ENCODE data around the gene YIPF5. TPM values are rescaled to one million over a fixed set of nuclear protein-coding genes. Genes with fewer than 3 reads are reported as not detected.

Gene YIPF5
- total and polyA plus RNA-seq, 7 donors = 12.3 to 44.6 (median 35.2) TPM

DNA sequence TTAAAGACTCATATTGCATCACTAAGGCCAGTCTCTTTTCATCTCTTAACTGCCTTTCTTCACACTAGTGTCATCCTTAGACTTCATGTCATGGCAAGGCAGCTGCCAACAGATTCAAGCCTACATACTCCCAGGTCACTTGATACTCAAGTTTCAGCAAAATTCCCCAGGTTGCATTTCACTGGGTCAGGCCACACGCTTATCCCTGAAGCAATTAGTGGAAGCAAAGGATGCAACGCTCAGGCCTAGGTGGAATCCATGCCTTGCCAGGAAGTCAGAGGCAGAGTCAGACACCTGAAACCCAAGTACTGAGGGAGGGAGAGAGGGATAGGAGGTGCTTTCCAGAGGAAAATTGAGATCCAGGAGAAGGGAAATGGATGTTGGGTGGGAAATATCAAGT, 28.9 kb downstream of the YIPF5 start:
- Histone ChIP-seq H3K27ac (no peak overlapping the region), H3K4me3 (no peak overlapping the region), H3K9me3 (no peaks in the 10 kb centered on the region), H3K27me3 (no peaks in the 10 kb centered on the region), H3K36me3 (no peaks in the 10 kb centered on the region), H3K4me1 (peaks cover 0 to 5% (median 0%) of the 10 kb centered on the region in 4 donors)
- WGBS, 2 donors = 95% methylated on average over 2 of the region's 2 CpGs
- intact Hi-C loops (cut with DNase I) = no loop called here
- no peak for TF ChIP-seq POLR2AphosphoS5 (IDR thresholded peaks at IDR 0.05)
- no peak for TF ChIP-seq POLR2A (IDR thresholded peaks at IDR 0.05)
- no peak for TF ChIP-seq EP300 (IDR thresholded peaks at IDR 0.05)
- TF ChIP-seq, protein P1, sequence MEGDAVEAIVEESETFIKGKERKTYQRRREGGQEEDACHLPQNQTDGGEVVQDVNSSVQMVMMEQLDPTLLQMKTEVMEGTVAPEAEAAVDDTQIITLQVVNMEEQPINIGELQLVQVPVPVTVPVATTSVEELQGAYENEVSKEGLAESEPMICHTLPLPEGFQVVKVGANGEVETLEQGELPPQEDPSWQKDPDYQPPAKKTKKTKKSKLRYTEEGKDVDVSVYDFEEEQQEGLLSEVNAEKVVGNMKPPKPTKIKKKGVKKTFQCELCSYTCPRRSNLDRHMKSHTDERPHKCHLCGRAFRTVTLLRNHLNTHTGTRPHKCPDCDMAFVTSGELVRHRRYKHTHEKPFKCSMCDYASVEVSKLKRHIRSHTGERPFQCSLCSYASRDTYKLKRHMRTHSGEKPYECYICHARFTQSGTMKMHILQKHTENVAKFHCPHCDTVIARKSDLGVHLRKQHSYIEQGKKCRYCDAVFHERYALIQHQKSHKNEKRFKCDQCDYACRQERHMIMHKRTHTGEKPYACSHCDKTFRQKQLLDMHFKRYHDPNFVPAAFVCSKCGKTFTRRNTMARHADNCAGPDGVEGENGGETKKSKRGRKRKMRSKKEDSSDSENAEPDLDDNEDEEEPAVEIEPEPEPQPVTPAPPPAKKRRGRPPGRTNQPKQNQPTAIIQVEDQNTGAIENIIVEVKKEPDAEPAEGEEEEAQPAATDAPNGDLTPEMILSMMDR (IDR thresholded peaks at IDR 0.05) = no peak
- DNase-seq = no peak

DNA sequence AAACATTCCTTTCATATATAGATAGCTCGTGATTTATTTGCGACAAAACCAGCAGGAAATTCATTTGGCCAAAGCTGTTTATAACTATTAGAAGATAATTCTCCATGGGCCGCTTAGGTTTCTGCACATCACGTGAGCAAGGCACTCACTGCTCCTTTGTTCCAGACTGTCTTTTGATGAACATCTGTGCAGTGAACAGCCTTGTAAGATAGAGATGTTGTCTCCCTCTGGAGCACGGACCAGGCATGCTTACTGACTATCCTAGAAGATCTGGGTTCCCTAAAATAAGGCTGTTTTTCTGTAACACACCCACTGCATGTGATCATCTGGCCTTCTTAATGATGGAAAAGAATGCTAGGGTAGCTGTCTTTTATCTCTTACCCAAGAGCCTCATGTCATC, 30.9 kb downstream of the YIPF5 start:
- WGBS, 2 donors = 81 to 90% methylated on average over 5 of the region's 5 CpGs
- intact Hi-C loops (cut with DNase I) = no loop called here
- H3K4me1 ChIP-seq = peaks cover 0 to 5% (median 0%) of the 10 kb centered on the region in 4 donors

DNA sequence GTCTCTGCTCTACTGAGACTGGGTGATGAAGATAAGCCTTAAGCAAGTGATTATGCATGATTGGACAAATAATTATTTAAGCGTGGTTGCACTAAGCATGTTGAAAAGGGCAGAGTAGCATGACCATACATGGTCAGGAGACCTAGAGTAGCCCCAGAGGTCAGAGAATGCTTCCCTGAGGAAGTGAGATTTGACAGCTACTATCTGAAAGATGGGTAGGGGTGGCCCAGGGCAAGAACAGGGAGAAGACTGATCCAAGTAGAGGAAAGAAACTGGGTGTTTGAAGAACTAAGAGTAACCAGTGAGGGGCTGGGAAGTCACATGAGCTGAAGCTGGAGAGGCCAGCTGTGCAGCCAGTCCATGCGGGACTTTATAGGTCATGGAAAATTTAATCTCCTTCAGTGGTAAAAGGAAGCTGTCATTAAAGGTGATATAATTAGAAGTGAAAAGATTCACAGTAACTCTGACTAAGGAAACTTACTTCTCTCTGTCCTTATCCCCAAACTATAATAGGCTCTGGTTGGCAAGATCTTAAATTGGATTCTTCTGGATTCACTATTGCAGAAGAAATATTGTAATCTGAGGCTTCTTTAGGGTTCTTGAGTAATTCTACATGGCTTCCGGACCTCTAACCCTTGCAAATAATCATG, 35.2 kb downstream of the YIPF5 start:
- no peaks in the 10 kb centered on the region for H3K36me3 ChIP-seq
- intact Hi-C loops (cut with DNase I) = no loop called here
- no peaks in the 10 kb centered on the region for H3K27me3 ChIP-seq
- H3K4me1 ChIP-seq = no peaks in the 10 kb centered on the region
- DNase-seq = no peak
- TF ChIP-seq POLR2A (IDR thresholded peaks at IDR 0.05) = no peak
- no peaks in the 10 kb centered on the region for H3K9me3 ChIP-seq
- 85 to 89% methylated on average over 3 of the region's 3 CpGs for WGBS, 2 donors
- no peak overlapping the region for H3K27ac ChIP-seq
- H3K4me3 ChIP-seq = no peak overlapping the region

More for the DNA sequence above, 30.9 kb downstream of the YIPF5 start:
- no peaks in the 10 kb centered on the region for H3K27me3 ChIP-seq
- no peak overlapping the region for H3K4me3 ChIP-seq
- TF ChIP-seq POLR2AphosphoS5 (IDR thresholded peaks at IDR 0.05) (no peak), EP300 (IDR thresholded peaks at IDR 0.05) (no peak), POLR2A (IDR thresholded peaks at IDR 0.05) (no peak)
- TF ChIP-seq, protein P1 (IDR thresholded peaks at IDR 0.05) = no peak
- DNase-seq = no peak
- no peaks in the 10 kb centered on the region for H3K9me3 ChIP-seq
- H3K36me3 ChIP-seq = no peaks in the 10 kb centered on the region
- H3K27ac ChIP-seq = no peak overlapping the region

DNA sequence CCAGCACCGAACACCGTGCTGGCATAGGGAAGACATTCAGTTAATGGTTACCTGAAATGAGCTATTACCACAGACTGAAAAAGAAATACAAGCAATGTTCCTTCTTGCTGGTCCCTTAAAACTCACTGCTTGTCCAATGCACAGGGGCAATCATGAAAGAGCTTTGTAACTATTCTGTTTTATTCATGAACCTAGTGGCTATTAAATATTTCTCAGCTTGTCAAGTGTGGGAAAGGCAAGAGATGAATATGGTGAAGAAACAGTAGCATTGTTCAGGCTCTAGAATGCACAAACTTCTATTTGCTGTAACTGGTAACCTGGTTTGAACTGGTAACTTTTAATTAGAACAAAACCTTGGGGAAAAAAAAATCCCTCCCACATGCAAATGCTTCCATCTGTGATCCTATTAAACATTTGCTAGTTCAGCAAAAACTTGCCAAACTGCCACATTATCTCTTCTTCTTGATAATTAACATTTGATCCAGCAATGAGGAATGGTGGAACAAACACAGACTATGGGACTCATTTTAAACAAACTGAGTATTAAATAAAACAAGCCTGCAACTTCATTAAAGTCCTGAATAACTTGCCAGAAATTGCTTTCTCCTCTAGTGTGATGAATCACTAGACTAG, 36.1 kb downstream of the YIPF5 start:
- H3K9me3 ChIP-seq = no peaks in the 10 kb centered on the region
- H3K4me1 ChIP-seq = no peaks in the 10 kb centered on the region
- no peak for DNase-seq
- 25 to 70% methylated on average over 2 of the region's 2 CpGs for WGBS, 2 donors
- H3K36me3 ChIP-seq = no peaks in the 10 kb centered on the region
- TF ChIP-seq EP300 (IDR thresholded peaks at IDR 0.05) (no peak), POLR2A (IDR thresholded peaks at IDR 0.05) (no peak), POLR2AphosphoS5 (IDR thresholded peaks at IDR 0.05) (no peak)
- TF ChIP-seq, protein P1 (IDR thresholded peaks at IDR 0.05) = no peak
- no peak overlapping the region for H3K27ac ChIP-seq
- no peaks in the 10 kb centered on the region for H3K27me3 ChIP-seq
- intact Hi-C loops (cut with DNase I) = no loop called here
- H3K4me3 ChIP-seq = no peak overlapping the region

DNA sequence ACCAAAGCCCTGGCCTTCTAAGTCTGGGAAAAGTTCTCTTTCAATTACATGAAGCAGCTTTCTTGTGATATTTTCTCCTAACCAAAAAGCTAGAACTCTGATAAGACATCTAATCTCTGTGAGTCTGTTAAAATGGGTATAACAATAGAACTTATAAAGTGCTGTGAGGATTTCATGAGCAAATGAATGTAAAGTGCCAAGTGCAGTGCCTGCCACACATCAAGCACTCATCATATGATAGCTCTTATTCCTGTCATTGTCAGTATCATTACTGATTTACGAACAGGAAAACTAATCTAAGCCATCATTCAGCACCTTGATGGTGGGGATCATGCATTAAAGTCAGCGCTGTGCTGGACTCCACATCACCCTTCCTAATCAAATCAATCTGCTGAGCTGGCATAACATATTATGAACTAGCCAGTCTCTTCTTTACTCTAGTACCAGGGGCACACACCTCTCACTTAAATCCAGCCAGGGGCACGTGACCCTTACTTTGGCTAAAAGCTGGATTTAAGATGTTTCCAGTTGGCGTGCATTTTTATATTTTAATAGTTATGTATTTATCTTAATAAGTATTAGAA, 37.3 kb downstream of the YIPF5 start:
- Histone ChIP-seq H3K4me3 (no peak overlapping the region), H3K9me3 (no peaks in the 10 kb centered on the region), H3K36me3 (no peaks in the 10 kb centered on the region), H3K4me1 (no peaks in the 10 kb centered on the region), H3K27ac (no peak overlapping the region), H3K27me3 (no peaks in the 10 kb centered on the region)
- 92 to 96% methylated on average over 4 of the region's 4 CpGs for WGBS, 2 donors
- no peak for DNase-seq
- intact Hi-C loops (cut with DNase I) = no loop called here
- TF ChIP-seq, protein P1 (IDR thresholded peaks at IDR 0.05) = no peak
- TF ChIP-seq EP300 (IDR thresholded peaks at IDR 0.05) = no peak
- no peak for TF ChIP-seq POLR2A (IDR thresholded peaks at IDR 0.05)
- no peak for TF ChIP-seq POLR2AphosphoS5 (IDR thresholded peaks at IDR 0.05)
